HG03460 (cell line): Measurements from ENCODE around the gene GYG2.
A peak's percentile ranks its signal among the peaks of the same experiment; 100 is the strongest.
"Not testable (repeated sequence)": the region's sequence is repeated elsewhere in the genome, so short reads cannot be mapped to it uniquely, and the experiment has no call there.

Experiments used
- ATAC-seq: cut with Tn5 transposase; IDR thresholded peaks from one replicate; pipeline ENCODE4 v1.9.1; 2021; ENCODE audit not compliant: unreplicated experiment

The GYG2 gene

GRCh38 chrX:2828344-2828958 is at the start of gene GYG2:
TSS of gene GYG2 (plus strand) at chrX:2828930. CDS start at chrX:2830189, 1,259 bp downstream.
- ATAC-seq, result no peak

GRCh38 chrX:2780472-2781225 is 48.1 kb upstream of the GYG2 start:
- ATAC-seq, result not testable (repeated sequence)

- ATAC-seq, result no peak
Observed at GRCh38 chrX:2781226-2781571, 47.5 kb upstream of the GYG2 start.

GRCh38 chrX:2781698-2782097 is 47.0 kb upstream of the GYG2 start:
- ATAC-seq, result peak; percentile 61

- ATAC-seq, result no peak
Observed at GRCh38 chrX:2782171-2782570, 46.6 kb upstream of the GYG2 start.

GRCh38 chrX:2782778-2783177 is 46.0 kb upstream of the GYG2 start:
- ATAC-seq, result no peak

GRCh38 chrX:2784026-2784425 is 44.7 kb upstream of the GYG2 start:
- ATAC-seq, result no peak

- ATAC-seq, result no peak
Observed at GRCh38 chrX:2785538-2785937, 43.2 kb upstream of the GYG2 start.

GRCh38 chrX:2788980-2789379 is 39.8 kb upstream of the GYG2 start:
- ATAC-seq, result no peak

GRCh38 chrX:2789569-2789968 is 39.2 kb upstream of the GYG2 start:
- no peak for ATAC-seq

GRCh38 chrX:2793752-2794151 is 35.0 kb upstream of the GYG2 start:
- ATAC-seq, result no peak

GRCh38 chrX:2794336-2794735 is 34.4 kb upstream of the GYG2 start:
- no peak for ATAC-seq

GRCh38 chrX:2796808-2797207 is 31.9 kb upstream of the GYG2 start:
- not testable (repeated sequence) for ATAC-seq

- no peak for ATAC-seq
Observed at GRCh38 chrX:2799369-2799768, 29.4 kb upstream of the GYG2 start.

- not testable (repeated sequence) for ATAC-seq
Observed at GRCh38 chrX:2799980-2800379, 28.8 kb upstream of the GYG2 start.

GRCh38 chrX:2801223-2801622 is 27.5 kb upstream of the GYG2 start:
- ATAC-seq, result no peak

- not testable (repeated sequence) for ATAC-seq
Observed at GRCh38 chrX:2802376-2803090, 26.2 kb upstream of the GYG2 start.

GRCh38 chrX:2803486-2803885 is 25.2 kb upstream of the GYG2 start:
- not testable (repeated sequence) for ATAC-seq

- ATAC-seq, result not testable (repeated sequence)
Observed at GRCh38 chrX:2804106-2804843, 24.5 kb upstream of the GYG2 start.

GRCh38 chrX:2804858-2805257 is 23.9 kb upstream of the GYG2 start:
- not testable (repeated sequence) for ATAC-seq

GRCh38 chrX:2811271-2811670 is 17.5 kb upstream of the GYG2 start:
- ATAC-seq, result no peak
